Hepatocyte (in vitro differentiated cells): ENCODE measurements around the gene GADD45GIP1. TPM values are rescaled to one million over a fixed set of nuclear protein-coding genes. Genes with fewer than 3 reads are reported as not detected.
A peak's percentile ranks its signal among the peaks of the same experiment; 100 is the strongest.

Experiments
- DNase-seq: peaks from one replicate; pipeline ENCODE4 v3.0.0-alpha.2; 2016; ENCODE audit warnings: low spot score
- H2AFZ ChIP-seq: fragments of 200-600 bp; sonication (generic); 2 replicates; pipeline ENCODE4 v1.6.0; 2016; ENCODE audit warnings: antibody characterized with exemption, mild to moderate bottlenecking
- H3K27ac ChIP-seq: fragments of 200-600 bp; sonication (generic); 2 replicates; pipeline ENCODE4 v1.5.1; 2016; ENCODE audit warnings: mild to moderate bottlenecking
- H3K27me3 ChIP-seq: fragments of 200-600 bp; sonication (generic); 2 replicates; pipeline ENCODE4 v1.6.1; 2016
- H3K36me3 ChIP-seq: fragments of 200-600 bp; sonication (generic); replicated peaks from 2 replicates; pipeline ENCODE4 v1.5.1; 2016; ENCODE audit warnings: low read depth; ENCODE audit not compliant: insufficient read depth
- H3K4me1 ChIP-seq: fragments of 200-600 bp; sonication (generic); 2 replicates; pipeline ENCODE4 v1.5.1; 2016; ENCODE audit warnings: mild to moderate bottlenecking, moderate library complexity; ENCODE audit not compliant: insufficient read depth
- H3K4me2 ChIP-seq: fragments of 200-600 bp; sonication (generic); 2 replicates; pipeline ENCODE4 v1.6.0; 2016
- H3K4me3 ChIP-seq: fragments of 200-600 bp; sonication (generic); 2 replicates; pipeline ENCODE4 v1.5.1; 2016; ENCODE audit warnings: mild to moderate bottlenecking
- H3K79me2 ChIP-seq: fragments of 200-600 bp; sonication (generic); 2 replicates; pipeline ENCODE4 v1.6.0; 2017; ENCODE audit warnings: mild to moderate bottlenecking
- H3K9me2 ChIP-seq: fragments of 200-600 bp; sonication (generic); replicated peaks from 2 replicates; pipeline ENCODE4 v1.6.0; 2017; ENCODE audit warnings: mild to moderate bottlenecking; ENCODE audit not compliant: insufficient read depth
- H3K9me3 ChIP-seq: fragments of 200-600 bp; sonication (generic); 2 replicates; pipeline ENCODE4 v1.5.1; 2016; ENCODE audit warnings: low read depth, mild to moderate bottlenecking
- H4K20me1 ChIP-seq: fragments of 200-600 bp; sonication (generic); 2 replicates; pipeline ENCODE4 v1.6.0; 2016; ENCODE audit warnings: mild to moderate bottlenecking; ENCODE audit not compliant: insufficient read depth, poor library complexity, severe bottlenecking
- CTCF ChIP-seq: fragments of 200-600 bp; sonication (generic); IDR thresholded peaks from 2 replicates; pipeline ENCODE4 v1.5.1; 2016; ENCODE audit warnings: antibody characterized with exemption, mild to moderate bottlenecking; ENCODE audit not compliant: poor library complexity
- EZH2 ChIP-seq: fragments of 200-600 bp; sonication (generic); IDR thresholded peaks from 2 replicates; pipeline ENCODE4 v1.6.1; 2016; ENCODE audit warnings: antibody characterized with exemption, mild to moderate bottlenecking, borderline replicate concordance
- EZH2phosphoT487 ChIP-seq: fragments of 200-600 bp; sonication (generic); IDR thresholded peaks from one replicate; pipeline ENCODE4 v1.6.1; 2018; ENCODE audit warnings: antibody characterized with exemption, mild to moderate bottlenecking, low read depth, moderate library complexity; ENCODE audit not compliant: unreplicated experiment, severe bottlenecking
- WGBS: methylation state at CpG from one replicate; pipeline ENCODE4 v1.1.6; 2016; ENCODE audit warnings: low lambda C conversion rate; ENCODE audit errors: missing lambda C conversion rate; 5-methylcytosine and 5-hydroxymethylcytosine counted together
- polyA plus RNA-seq: library from polyadenylated mRNA; unstranded; fragments of >200 nt; fragmentation: Nextera tagmentation; extraction: Ambion mirVana; gene quantifications from 2 replicates; pipeline ENCODE4 v1.2.1, GENCODE V29; 2016
- total RNA-seq: library from RNA; depleted of rRNA; stranded (reverse); fragments of >200 nt; gene quantifications from 2 replicates; pipeline ENCODE4 v1.2.3, GENCODE V29; 2014

Gene GADD45GIP1
- total and polyA plus RNA-seq, 2 experiments from 2014 or later: 21.0 to 109 TPM

- Histone ChIP-seq H3K27me3 (no peaks in the 10 kb centered on the region), H3K36me3 (no peaks in the 10 kb centered on the region), H3K4me3 (peak overlapping the region; percentile 61), H2AFZ (peak overlapping the region; percentile 59), H3K9me3 (no peaks in the 10 kb centered on the region), H3K79me2 (peaks cover 27% of the 10 kb centered on the region), H3K4me2 (peak overlapping the region; percentile 96), H3K4me1 (peaks cover 6% of the 10 kb centered on the region), H3K9me2 (no peaks in the 10 kb centered on the region), H4K20me1 (peaks cover 3% of the 10 kb centered on the region), H3K27ac (peak overlapping the region; percentile 78)
- TF ChIP-seq EZH2phosphoT487 (no peak), CTCF (no peak), EZH2 (no peak)
- no peak for DNase-seq
- WGBS: 35% methylated on average over 16 of the region's 16 CpGs
Measured at GRCh38 chr19:12932392-12933286, 24.4 kb downstream of the GADD45GIP1 start.

- Histone ChIP-seq H3K79me2 (peaks cover 27% of the 10 kb centered on the region), H3K36me3 (no peaks in the 10 kb centered on the region), H3K27me3 (no peaks in the 10 kb centered on the region), H3K4me2 (no peak overlapping the region), H3K4me1 (no peaks in the 10 kb centered on the region), H3K9me3 (no peaks in the 10 kb centered on the region), H4K20me1 (peaks cover 3% of the 10 kb centered on the region), H2AFZ (no peak overlapping the region), H3K27ac (no peak overlapping the region), H3K4me3 (no peak overlapping the region), H3K9me2 (no peaks in the 10 kb centered on the region)
- TF ChIP-seq EZH2 (no peak), CTCF (no peak), EZH2phosphoT487 (no peak)
- DNase-seq: no peak
- WGBS: 98% methylated on average over 19 of the region's 19 CpGs
Measured at GRCh38 chr19:12930002-12930645, 26.9 kb downstream of the GADD45GIP1 start.

- H3K36me3 ChIP-seq: no peaks in the 10 kb centered on the region
- no peak overlapping the region for H3K4me3 ChIP-seq
- H4K20me1 ChIP-seq: no peaks in the 10 kb centered on the region
- H3K4me2 ChIP-seq: no peak overlapping the region
- H3K4me1 ChIP-seq: no peaks in the 10 kb centered on the region
- no peaks in the 10 kb centered on the region for H3K9me2 ChIP-seq
- no peaks in the 10 kb centered on the region for H3K27me3 ChIP-seq
- H2AFZ ChIP-seq: no peak overlapping the region
- no peaks in the 10 kb centered on the region for H3K9me3 ChIP-seq
- TF ChIP-seq EZH2phosphoT487 (no peak), EZH2 (no peak), CTCF (no peak)
- no peaks in the 10 kb centered on the region for H3K79me2 ChIP-seq
- WGBS: 99% methylated on average over 29 of the region's 29 CpGs
- DNase-seq: no peak
- H3K27ac ChIP-seq: no peak overlapping the region
Measured at GRCh38 chr19:12924621-12925310, 32.3 kb downstream of the GADD45GIP1 start.
